DND-41 (cell line): ENCODE measurements around the gene TTLL4.

ENCODE experiments used
- ATAC-seq: fragments of 200-7000 bp; cut with Tn5 transposase; 3 replicates; pipeline ENCODE4 v1.9.1; 2021; ENCODE audit warnings: low read depth; ENCODE audit not compliant: insufficient read depth
- DNase-seq: peaks from one replicate; pipeline ENCODE4 v3.0.0-alpha.2; 2020
- H2AFZ ChIP-seq: 2 replicates; pipeline ENCODE4 v1.6.0; 2012; ENCODE audit warnings: low read depth, low read length
- H3K27ac ChIP-seq: 2 replicates; pipeline ENCODE4 v1.5.1; 2012; ENCODE audit warnings: low read length, inconsistent platforms
- H3K27me3 ChIP-seq: fragments of 200-600 bp; sonication (generic); 2 replicates; pipeline ENCODE4 v1.6.0; 2012; ENCODE audit warnings: low read length, mild to moderate bottlenecking, inconsistent platforms; ENCODE audit not compliant: insufficient read depth, poor library complexity
- H3K36me3 ChIP-seq: 2 replicates; pipeline ENCODE4 v1.5.1; 2012; ENCODE audit warnings: low read length, inconsistent platforms; ENCODE audit not compliant: insufficient read depth
- H3K4me1 ChIP-seq: 2 replicates; pipeline ENCODE4 v1.5.1; 2012; ENCODE audit warnings: mild to moderate bottlenecking, low read length; ENCODE audit not compliant: insufficient read depth
- H3K4me2 ChIP-seq: 2 replicates; pipeline ENCODE4 v1.6.0; 2012; ENCODE audit warnings: mild to moderate bottlenecking, moderate library complexity, low read length, inconsistent platforms; ENCODE audit not compliant: insufficient read depth
- H3K4me3 ChIP-seq, 2 experiments: fragments of 200-600 bp in 1 of 2; shearing (Covaris generic) in 1 of 2; 2 replicates each; pipeline ENCODE4 v1.5.1; 2012 to 2016; ENCODE audit warnings: inconsistent platforms in 2 of 2, low read length in 2 of 2, mild to moderate bottlenecking in 2 of 2, low read depth in 1 of 2, moderate library complexity in 1 of 2
- H3K79me2 ChIP-seq: 2 replicates; pipeline ENCODE4 v1.6.0; 2012; ENCODE audit warnings: low read length, inconsistent platforms; ENCODE audit not compliant: insufficient read depth
- H3K9ac ChIP-seq: 2 replicates; pipeline ENCODE4 v1.6.0; 2012; ENCODE audit warnings: low read depth, mild to moderate bottlenecking, inconsistent platforms, low read length, moderate library complexity
- H3K9me3 ChIP-seq: 2 replicates; pipeline ENCODE4 v1.5.1; 2012; ENCODE audit warnings: low read length, moderate library complexity, mild to moderate bottlenecking, inconsistent platforms; ENCODE audit not compliant: insufficient read depth, severe bottlenecking
- H4K20me1 ChIP-seq: 2 replicates; pipeline ENCODE4 v1.6.0; 2012; ENCODE audit warnings: low read length; ENCODE audit not compliant: insufficient read depth
- CTCF ChIP-seq: IDR thresholded peaks from 2 replicates; pipeline ENCODE4 v1.5.1; 2012; ENCODE audit warnings: borderline replicate concordance, low read length, moderate library complexity, mild to moderate bottlenecking; ENCODE audit not compliant: poor library complexity, severe bottlenecking; ENCODE audit errors: extremely low read depth
- EZH2 ChIP-seq: IDR thresholded peaks from 3 replicates; pipeline ENCODE4 v1.6.1; 2012; ENCODE audit warnings: borderline replicate concordance, low read depth, mild to moderate bottlenecking, moderate library complexity, low read length, inconsistent platforms; ENCODE audit not compliant: severe bottlenecking

TTLL4 gene

GRCh38 chr2:218663901-218664300 lies 46.7 kb upstream of the TTLL4 start:
- peaks cover 69% of the 10 kb centered on the region for H3K36me3 ChIP-seq
- H3K9ac ChIP-seq: no peak overlapping the region
- no peak overlapping the region for H3K27ac ChIP-seq
- peaks cover 3% of the 10 kb centered on the region for H4K20me1 ChIP-seq
- H3K4me1 ChIP-seq: peaks cover 18% of the 10 kb centered on the region
- H3K4me2 ChIP-seq: no peak overlapping the region
- DNase-seq: no peak
- no peak overlapping the region for H3K4me3 ChIP-seq
- H3K27me3 ChIP-seq: no peaks in the 10 kb centered on the region
- ATAC-seq: no peak
- no peak for TF ChIP-seq EZH2
- TF ChIP-seq CTCF: no peak
- peaks cover 19% of the 10 kb centered on the region for H3K79me2 ChIP-seq
- no peaks in the 10 kb centered on the region for H3K9me3 ChIP-seq
- no peak overlapping the region for H2AFZ ChIP-seq

GRCh38 chr2:218664653-218665052 lies 46.0 kb upstream of the TTLL4 start:
- ATAC-seq (no peak), DNase-seq (no peak)
- H3K9me3 ChIP-seq: no peaks in the 10 kb centered on the region
- TF ChIP-seq EZH2 (no peak), CTCF (no peak)
- H4K20me1 ChIP-seq: peaks cover 3% of the 10 kb centered on the region
- peaks cover 18% of the 10 kb centered on the region for H3K4me1 ChIP-seq
- H3K27me3 ChIP-seq: no peaks in the 10 kb centered on the region
- no peak overlapping the region for H3K9ac ChIP-seq
- H3K79me2 ChIP-seq: peaks cover 20% of the 10 kb centered on the region
- no peak overlapping the region for H3K27ac ChIP-seq
- H3K4me2 ChIP-seq: no peak overlapping the region
- peaks cover 71% of the 10 kb centered on the region for H3K36me3 ChIP-seq
- no peak overlapping the region for H2AFZ ChIP-seq
- no peak overlapping the region for H3K4me3 ChIP-seq

DNA sequence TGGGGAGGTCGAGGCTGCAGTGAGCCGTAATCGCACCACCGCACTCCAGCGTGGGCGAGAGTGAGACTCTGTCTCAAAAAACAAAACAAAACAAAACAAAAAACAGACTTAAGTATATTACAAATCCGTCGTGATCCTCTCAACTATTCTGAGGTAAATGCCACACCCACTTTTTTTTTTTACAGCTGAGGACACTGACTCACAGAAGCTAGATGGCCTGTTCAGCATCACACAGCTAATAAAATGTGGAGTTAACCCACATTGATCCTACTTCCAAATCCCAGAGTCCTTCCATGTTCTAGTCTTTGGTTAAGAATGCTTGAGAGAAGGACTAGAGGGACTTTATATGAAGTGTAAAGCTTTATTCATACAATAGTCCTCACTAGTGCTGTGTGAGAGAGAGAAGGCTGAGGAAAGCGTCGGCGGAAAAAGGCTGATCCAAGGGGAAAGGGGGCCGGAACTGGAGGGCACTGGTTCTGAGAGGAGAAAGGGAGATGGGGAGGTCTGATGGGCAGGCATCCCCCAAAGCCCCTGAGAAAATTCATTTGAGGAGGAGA lies 39.5 kb upstream of the TTLL4 start:
- H3K27ac ChIP-seq: peak overlapping the region; percentile 74
- H3K9ac ChIP-seq: peak overlapping the region; percentile 73
- ATAC-seq (no peak; the same call in 2 of the 3 replicates), DNase-seq (no peak)
- peaks cover 22% of the 10 kb centered on the region for H3K4me1 ChIP-seq
- no peaks in the 10 kb centered on the region for H4K20me1 ChIP-seq
- peak overlapping the region; percentile 100 for H2AFZ ChIP-seq
- H3K4me2 ChIP-seq: peak overlapping the region; percentile 98
- no peaks in the 10 kb centered on the region for H3K27me3 ChIP-seq
- H3K4me3 ChIP-seq: peak overlapping the region; percentile 94 to 96
- TF ChIP-seq CTCF: no peak
- TF ChIP-seq EZH2: no peak
- peaks cover 20% of the 10 kb centered on the region for H3K36me3 ChIP-seq
- no peaks in the 10 kb centered on the region for H3K9me3 ChIP-seq
- peaks cover 32% of the 10 kb centered on the region for H3K79me2 ChIP-seq
